CD4-positive, alpha-beta memory T cell (primary cell): ENCODE measurements around the gene SLC22A25. TPM values are rescaled to one million over a fixed set of nuclear protein-coding genes. Genes with fewer than 3 reads are reported as not detected.
"Not testable (repeated sequence)": the region's sequence is repeated elsewhere in the genome, so short reads cannot be mapped to it uniquely, and the experiment has no call there.

Experiments
- CTCF ChIA-PET: fragments of 350-600 bp; sonication (Branson Sonifier 250); formaldehyde crosslinking; loops from one replicate; lab custom pipeline; 2021; ENCODE audit warnings: inconsistent platforms; ENCODE audit not compliant: partially characterized antibody; lab: Charles Lee
- POLR2A ChIA-PET: fragments of 350-600 bp; sonication (Branson Sonifier 250); formaldehyde crosslinking; loops from one replicate; lab custom pipeline; 2021; ENCODE audit not compliant: partially characterized antibody; lab: Charles Lee
- DNase-seq, 5 donors: peaks; one replicate each; pipeline versions ENCODE4 v3.0.0 to v3.0.0-alpha.2; 2020 to 2022; ENCODE audit warnings: mixed read lengths in 1 of 5
- H3K27ac ChIP-seq: one replicate; pipeline ENCODE4 v1.7.0; 2013; ENCODE audit warnings: low read depth, low read length
- H3K27me3 ChIP-seq: 2 replicates; pipeline ENCODE4 v1.7.0; 2013; ENCODE audit warnings: mild to moderate bottlenecking, low read length, moderate library complexity; ENCODE audit not compliant: insufficient read depth
- H3K36me3 ChIP-seq: 2 replicates; pipeline ENCODE4 v1.7.0; 2013; ENCODE audit warnings: mild to moderate bottlenecking, low read length, moderate library complexity; ENCODE audit not compliant: insufficient read depth
- H3K4me1 ChIP-seq: 2 replicates; pipeline ENCODE4 v1.7.0; 2013; ENCODE audit warnings: mild to moderate bottlenecking, low read length, moderate library complexity; ENCODE audit not compliant: insufficient read depth
- H3K4me3 ChIP-seq, 2 donors: one replicate each; pipeline ENCODE4 v1.7.0; 2013; ENCODE audit warnings: low read length in 2 of 2, mild to moderate bottlenecking in 1 of 2
- H3K9me3 ChIP-seq, 2 donors: one replicate each; pipeline ENCODE4 v1.7.0; 2013; ENCODE audit warnings: low read length in 2 of 2, control low read depth in 1 of 2; ENCODE audit not compliant: control insufficient read depth in 1 of 2
- H3K27ac Mint-ChIP-seq, 7 donors: one replicate each; pipeline ENCODE4 v1.8.0; 2020 to 2021; ENCODE audit warnings: mixed read lengths in 7 of 7, mild to moderate bottlenecking in 6 of 7, inconsistent platforms in 3 of 7, moderate library complexity in 3 of 7
- H3K27me3 Mint-ChIP-seq, 2 donors: one replicate each; pipeline ENCODE4 v1.8.0; 2020 to 2021; ENCODE audit warnings: mixed read lengths in 2 of 2
- H3K36me3 Mint-ChIP-seq, 2 donors: one replicate each; pipeline ENCODE4 v1.8.0; 2020 to 2021; ENCODE audit warnings: mixed read lengths in 2 of 2, inconsistent platforms in 1 of 2, mild to moderate bottlenecking in 1 of 2
- H3K4me1 Mint-ChIP-seq, 4 donors: one replicate each; pipeline ENCODE4 v1.8.0; 2020 to 2021; ENCODE audit warnings: mixed read lengths in 4 of 4, mild to moderate bottlenecking in 1 of 4
- H3K4me3 Mint-ChIP-seq, 8 donors: one replicate each; pipeline ENCODE4 v1.8.0; 2020 to 2021; ENCODE audit warnings: mixed read lengths in 8 of 8, mild to moderate bottlenecking in 7 of 8, moderate library complexity in 6 of 8, inconsistent platforms in 3 of 8
- H3K9me3 Mint-ChIP-seq, 8 donors: one replicate each; pipeline ENCODE4 v1.8.0; 2020 to 2021; ENCODE audit warnings: mixed read lengths in 8 of 8, mild to moderate bottlenecking in 5 of 8, inconsistent platforms in 3 of 8, moderate library complexity in 1 of 8
- intact Hi-C: fragments of 100-400 bp; cut with micrococcal nuclease; formaldehyde crosslinking; loops from one replicate; pipeline ENCODE4 v1.15.1; 2023
- polyA plus RNA-seq, 2 donors: library from polyadenylated mRNA; unstranded; fragments of 300-500 nt; fragmentation: Illumina TruSeq; gene quantifications; one replicate each; pipeline ENCODE4 v1.2.3, GENCODE V29; 2021
- total RNA-seq, 2 experiments: library from RNA; stranded (reverse); gene quantifications; one replicate each; pipeline ENCODE4 v1.2.3, GENCODE V29; 2021

The SLC22A25 gene
- total and polyA plus RNA-seq, 4 experiments from 2014 or later = not detected

DNA sequence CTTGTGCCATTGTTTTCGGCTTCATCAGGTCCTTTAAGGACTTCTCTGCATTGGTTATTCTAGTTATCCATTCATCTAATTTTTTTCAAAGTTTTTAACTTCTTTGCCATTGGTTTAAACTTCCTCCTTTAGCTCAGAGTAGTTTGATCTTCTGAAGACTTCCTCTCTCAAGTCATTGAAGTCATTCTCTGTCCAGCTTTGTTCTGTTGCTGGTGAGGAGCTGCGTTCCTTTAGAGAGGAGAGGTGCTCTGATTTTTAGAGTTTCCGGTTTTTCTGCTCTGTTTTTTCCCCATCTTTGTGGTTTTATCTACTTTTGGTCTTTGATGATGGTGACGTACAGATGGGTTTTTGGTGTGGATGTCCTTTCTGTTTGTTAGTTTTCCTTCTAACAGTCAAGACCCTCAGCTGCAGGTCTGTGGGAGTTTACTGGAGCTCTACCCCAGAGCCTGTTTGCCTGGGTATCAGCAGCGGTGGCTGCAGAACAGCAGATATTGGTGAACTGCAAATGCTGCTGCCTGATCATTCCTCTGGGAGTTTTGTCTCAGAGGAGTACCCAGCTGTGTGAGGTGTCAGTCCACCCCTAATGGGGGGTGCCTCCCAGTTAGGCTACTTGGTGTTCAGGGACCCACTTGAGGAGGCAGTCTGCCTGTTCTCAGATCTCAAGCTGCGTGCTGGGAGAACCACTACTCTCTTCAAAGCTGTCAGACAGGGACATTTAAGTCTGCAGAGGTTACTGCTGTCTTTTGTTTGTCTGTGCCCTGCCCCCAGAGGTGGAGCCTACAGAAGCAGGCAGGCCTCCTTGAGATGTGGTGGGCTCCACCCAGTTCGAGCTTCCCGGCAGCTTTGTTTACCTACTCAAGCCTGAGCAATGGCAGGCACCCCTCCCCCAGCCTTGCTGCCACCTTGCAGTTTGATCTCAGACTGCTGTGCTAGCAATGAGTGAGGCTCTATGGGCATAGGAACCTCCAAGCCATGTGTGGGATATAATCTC, 7.6 kb downstream of the SLC22A25 start:
- H3K27ac ChIP-seq, H3K4me1 ChIP-seq, CTCF ChIA-PET, H3K9me3 ChIP-seq, POLR2A ChIA-PET, intact Hi-C loops, H3K36me3 ChIP-seq, H3K4me3 ChIP-seq, H3K36me3 Mint-ChIP-seq, H3K27me3 ChIP-seq: not testable (repeated sequence)
- H3K4me1 Mint-ChIP-seq = peaks cover 0 to 23% (median 5%) of the 10 kb centered on the region in 4 donors
- H3K27me3 Mint-ChIP-seq = peaks cover 16 to 19% of the 10 kb centered on the region in 2 donors
- peaks cover 4 to 23% (median 8%) of the 10 kb centered on the region in 8 donors for H3K9me3 Mint-ChIP-seq
- H3K4me3 Mint-ChIP-seq = peak overlapping the region in 2 of 8 donors; percentile 35 to 43
- peak in 3 of 5 donors; percentile 5 to 38 (median 36) for DNase-seq
- H3K27ac Mint-ChIP-seq = peak overlapping the region in 4 of 7 donors; percentile 4 to 83 (median 80)

DNA sequence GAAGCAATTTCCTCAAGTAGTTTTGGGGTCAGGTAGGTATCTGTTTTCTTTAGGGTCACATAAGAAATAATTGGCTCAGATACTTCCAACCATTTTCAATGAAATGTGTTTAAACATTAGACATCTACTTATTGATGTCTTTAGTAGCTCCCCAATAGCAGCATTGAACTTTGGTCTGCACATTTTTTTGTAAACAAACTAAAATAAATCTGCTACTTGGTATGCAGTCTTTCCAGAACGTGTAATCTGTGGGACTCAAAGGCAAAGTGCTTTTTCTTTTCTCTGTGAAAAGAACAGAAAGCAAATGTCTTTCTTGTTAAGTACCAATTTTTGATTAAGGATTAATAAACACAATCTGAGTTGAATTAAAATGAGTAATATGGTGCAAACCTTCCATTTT, 13.6 kb downstream of the SLC22A25 start:
- H3K27me3 Mint-ChIP-seq = peaks cover 23 to 33% of the 10 kb centered on the region in 2 donors
- DNase-seq = no peak
- ChIA-PET CTCF (no interaction called here), POLR2A (no interaction called here)
- H3K4me3 ChIP-seq = no peak overlapping the region
- no peaks in the 10 kb centered on the region for H3K27me3 ChIP-seq
- H3K4me3 Mint-ChIP-seq = no peak overlapping the region
- H3K36me3 Mint-ChIP-seq = peaks cover 0 to 2% of the 10 kb centered on the region in 2 donors
- H3K27ac ChIP-seq = no peak overlapping the region
- H3K36me3 ChIP-seq = no peaks in the 10 kb centered on the region
- intact Hi-C loops = no loop called here
- H3K9me3 Mint-ChIP-seq = peaks cover 0 to 13% (median 3%) of the 10 kb centered on the region in 8 donors
- H3K4me1 ChIP-seq = no peaks in the 10 kb centered on the region
- H3K9me3 ChIP-seq = no peaks in the 10 kb centered on the region
- H3K27ac Mint-ChIP-seq = no peak overlapping the region
- peaks cover 0 to 5% (median under 1%) of the 10 kb centered on the region in 4 donors for H3K4me1 Mint-ChIP-seq

DNA sequence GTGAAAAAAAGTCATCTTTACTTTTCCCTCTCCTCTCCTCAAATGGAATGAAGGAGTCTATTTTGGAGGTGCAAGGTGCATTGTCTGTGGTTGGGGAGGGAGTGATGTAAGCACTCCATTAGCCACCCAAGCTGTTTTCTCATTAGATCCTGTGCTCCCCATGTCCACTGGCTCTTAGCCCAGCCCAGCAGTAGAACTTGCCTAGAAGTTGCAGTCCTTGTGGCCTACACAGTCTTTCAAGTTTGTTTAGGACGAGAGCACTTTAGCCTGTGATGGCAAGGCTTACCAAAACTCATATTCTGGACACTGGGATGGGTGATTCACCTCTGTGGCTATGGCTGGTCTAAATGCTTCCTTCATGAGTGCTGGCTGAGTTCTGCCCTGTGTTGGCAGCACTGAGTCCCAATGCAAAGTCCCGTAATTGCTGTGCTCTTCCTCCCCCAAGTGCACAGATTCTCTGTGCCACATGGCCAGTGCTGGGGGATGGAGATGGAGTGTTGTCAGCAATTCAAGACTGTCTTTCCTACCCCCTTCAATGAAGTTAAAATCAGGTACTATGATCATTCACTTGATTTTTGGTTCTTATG, 15.8 kb downstream of the SLC22A25 start:
- Histone ChIP-seq H3K4me3 (no peak overlapping the region), H3K27me3 (no peaks in the 10 kb centered on the region), H3K9me3 (no peaks in the 10 kb centered on the region), H3K27ac (no peak overlapping the region), H3K36me3 (no peaks in the 10 kb centered on the region), H3K4me1 (no peaks in the 10 kb centered on the region)
- intact Hi-C loops = no loop called here
- H3K36me3 Mint-ChIP-seq = peaks cover 0 to 2% of the 10 kb centered on the region in 2 donors
- peaks cover 17 to 28% of the 10 kb centered on the region in 2 donors for H3K27me3 Mint-ChIP-seq
- POLR2A ChIA-PET = no interaction called here
- no peaks in the 10 kb centered on the region for H3K4me1 Mint-ChIP-seq
- DNase-seq = no peak
- peaks cover 0 to 10% (median 1%) of the 10 kb centered on the region in 8 donors for H3K9me3 Mint-ChIP-seq
- no peak overlapping the region for H3K27ac Mint-ChIP-seq
- no peak overlapping the region for H3K4me3 Mint-ChIP-seq
- CTCF ChIA-PET = no interaction called here

DNA sequence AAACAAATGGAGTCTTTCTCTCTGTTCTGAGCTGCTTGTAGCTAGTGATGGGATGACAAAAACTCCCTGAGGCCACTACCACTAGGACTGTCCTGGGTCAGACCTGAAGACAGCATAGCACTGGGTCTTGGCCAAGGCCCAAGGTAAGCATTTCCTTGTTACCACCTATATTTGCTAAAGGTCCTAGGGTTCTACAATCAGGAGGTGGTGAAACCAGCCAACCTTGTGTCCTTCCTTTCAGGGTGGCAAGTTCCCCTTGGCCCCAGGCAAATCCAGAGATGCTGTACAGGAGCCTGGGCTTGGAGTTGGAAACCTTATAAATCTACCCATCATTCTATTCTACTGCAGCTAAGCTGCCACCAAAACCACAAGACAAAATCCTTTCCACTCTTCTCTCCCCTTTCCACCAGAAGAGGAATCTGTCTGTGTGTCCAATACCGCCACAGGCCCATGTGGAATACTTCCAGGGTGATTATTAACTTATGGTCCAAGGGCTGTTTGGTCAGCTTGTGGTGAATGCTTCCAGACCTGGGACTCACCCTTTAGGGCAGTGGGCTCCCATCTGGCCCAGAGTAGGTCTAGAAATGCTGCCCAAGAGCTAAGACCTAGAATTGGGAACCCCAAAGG, 16.8 kb downstream of the SLC22A25 start:
- Histone ChIP-seq H3K27ac (no peak overlapping the region), H3K4me1 (no peaks in the 10 kb centered on the region), H3K27me3 (no peaks in the 10 kb centered on the region), H3K4me3 (no peak overlapping the region), H3K36me3 (no peaks in the 10 kb centered on the region), H3K9me3 (no peaks in the 10 kb centered on the region)
- Mint-ChIP-seq H3K4me1 (no peaks in the 10 kb centered on the region), H3K4me3 (no peak overlapping the region), H3K27ac (no peak overlapping the region), H3K27me3 (peaks cover 19 to 23% of the 10 kb centered on the region in 2 donors), H3K9me3 (peaks cover 0 to 5% (median 0%) of the 10 kb centered on the region in 8 donors), H3K36me3 (peaks cover 0 to 2% of the 10 kb centered on the region in 2 donors)
- DNase-seq = no peak
- POLR2A ChIA-PET = no interaction called here
- intact Hi-C loops = no loop called here
- CTCF ChIA-PET = no interaction called here

DNA sequence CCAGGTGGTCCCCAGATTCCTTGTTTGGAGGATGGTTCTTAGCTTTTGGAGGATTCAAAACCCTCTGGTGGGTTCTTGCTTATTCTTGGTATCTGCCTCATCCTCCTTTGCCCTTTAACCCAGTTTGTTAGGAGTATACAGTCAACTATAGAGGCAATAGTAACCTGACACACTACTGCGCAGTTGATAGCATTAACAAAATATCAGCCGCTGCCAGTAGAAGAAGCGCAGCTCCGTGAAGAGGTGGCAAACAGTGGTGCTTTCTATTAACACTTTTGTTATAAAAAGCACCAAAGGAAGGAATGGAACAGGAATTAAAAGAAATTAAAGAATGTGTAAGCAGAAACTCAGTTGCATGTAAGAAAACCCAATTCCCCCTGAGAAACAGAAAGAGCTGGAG, 29.3 kb downstream of the SLC22A25 start:
- H3K4me3 Mint-ChIP-seq = no peak overlapping the region
- H3K27me3 Mint-ChIP-seq = peaks cover 11 to 21% of the 10 kb centered on the region in 2 donors
- intact Hi-C loops = no loop called here
- Histone ChIP-seq H3K27me3 (no peaks in the 10 kb centered on the region), H3K27ac (no peak overlapping the region), H3K4me1 (no peaks in the 10 kb centered on the region), H3K9me3 (no peaks in the 10 kb centered on the region), H3K4me3 (no peak overlapping the region), H3K36me3 (no peaks in the 10 kb centered on the region)
- no peaks in the 10 kb centered on the region for H3K4me1 Mint-ChIP-seq
- CTCF ChIA-PET = interaction anchor here (1.4 kb wide), 1 partner anchor 308 kb away, joined by 5 read pairs; no protein-coding TSS in a partner anchor
- no peaks in the 10 kb centered on the region for H3K36me3 Mint-ChIP-seq
- no peak for DNase-seq
- H3K9me3 Mint-ChIP-seq = peaks cover 0 to 3% (median 0%) of the 10 kb centered on the region in 8 donors
- POLR2A ChIA-PET = no interaction called here
- no peak overlapping the region for H3K27ac Mint-ChIP-seq

DNA sequence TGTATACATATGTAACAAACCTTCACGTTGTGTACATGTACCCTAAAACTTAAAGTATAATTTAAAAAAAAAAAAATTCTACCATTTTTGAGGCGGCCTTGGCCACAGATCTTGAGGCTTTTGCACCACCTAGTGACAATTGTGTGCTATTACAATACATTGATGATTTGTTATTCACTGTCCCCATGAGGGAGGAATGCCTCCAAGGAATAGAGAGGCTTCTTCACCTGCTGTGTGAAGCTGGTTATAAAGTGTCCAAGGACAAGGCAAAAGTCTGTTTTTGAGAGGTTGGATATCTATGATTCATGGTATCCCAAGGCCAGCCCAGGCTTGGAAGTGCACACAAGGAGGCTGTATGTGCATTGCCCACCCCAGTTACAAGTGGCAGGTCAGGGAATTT, 30.7 kb downstream of the SLC22A25 start:
- Histone ChIP-seq H3K27me3 (no peaks in the 10 kb centered on the region), H3K36me3 (no peaks in the 10 kb centered on the region), H3K9me3 (no peaks in the 10 kb centered on the region), H3K27ac (no peak overlapping the region), H3K4me1 (no peaks in the 10 kb centered on the region), H3K4me3 (no peak overlapping the region)
- peak in 3 of 5 donors; percentile 29 to 38 (median 32) for DNase-seq
- POLR2A ChIA-PET = no interaction called here
- Mint-ChIP-seq H3K9me3 (peaks cover 0 to 3% (median 0%) of the 10 kb centered on the region in 8 donors), H3K27ac (no peak overlapping the region), H3K4me3 (no peak overlapping the region), H3K36me3 (no peaks in the 10 kb centered on the region), H3K4me1 (no peaks in the 10 kb centered on the region), H3K27me3 (peaks cover 15 to 26% of the 10 kb centered on the region in 2 donors)
- intact Hi-C loops = loop anchor here (2.0 kb wide), 1 partner anchor 306 kb away; no protein-coding TSS in a partner anchor
- CTCF ChIA-PET = no interaction called here

DNA sequence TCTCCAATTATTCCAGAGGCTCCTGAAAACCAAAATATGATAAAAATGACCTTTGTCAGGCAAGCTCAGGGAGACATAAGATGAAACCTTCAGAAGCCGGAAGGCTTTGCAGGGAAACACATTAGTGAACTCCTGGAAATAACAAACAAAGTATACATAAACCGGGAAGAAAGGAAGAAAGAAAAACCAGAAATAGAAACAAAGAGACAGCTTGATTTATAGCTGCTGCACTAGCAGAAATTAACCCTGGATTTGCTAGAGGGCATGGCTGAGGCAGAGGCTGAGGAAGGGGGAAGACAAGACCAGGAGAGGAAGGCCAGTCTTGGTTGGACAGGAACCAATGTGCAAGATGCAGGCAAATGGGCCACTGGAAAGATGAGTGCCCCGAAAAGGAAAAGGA, 33.3 kb downstream of the SLC22A25 start:
- Histone ChIP-seq H3K27ac (no peak overlapping the region), H3K4me1 (no peaks in the 10 kb centered on the region), H3K9me3 (no peaks in the 10 kb centered on the region), H3K27me3 (no peaks in the 10 kb centered on the region), H3K36me3 (no peaks in the 10 kb centered on the region), H3K4me3 (no peak overlapping the region)
- Mint-ChIP-seq H3K9me3 (peaks cover 0 to 5% (median 0%) of the 10 kb centered on the region in 8 donors), H3K36me3 (no peaks in the 10 kb centered on the region), H3K4me1 (no peaks in the 10 kb centered on the region), H3K4me3 (no peak overlapping the region), H3K27me3 (peaks cover 14 to 26% of the 10 kb centered on the region in 2 donors), H3K27ac (no peak overlapping the region)
- CTCF ChIA-PET = no interaction called here
- intact Hi-C loops = no loop called here
- DNase-seq = no peak
- POLR2A ChIA-PET = no interaction called here
